Right lung (tissue), 5 donors: ENCODE results near the gene RBX1. TPM values are rescaled to one million over a fixed set of nuclear protein-coding genes. Genes with fewer than 3 reads are reported as not detected.
"Not testable (repeated sequence)": the region's sequence is repeated elsewhere in the genome, so short reads cannot be mapped to it uniquely, and the experiment has no call there.

Source experiments
- DNase-seq, 2 donors: peaks; one replicate each; pipeline ENCODE4 v3.0.0-alpha.2; 2013
- polyA plus RNA-seq, 5 donors: library from polyadenylated mRNA; unstranded; fragments of 120-200 nt; gene quantifications; one replicate each; pipeline versions ENCODE4 v1.2.1 to v1.2.3, GENCODE V29; 2013; ENCODE audit warnings: inconsistent platforms in 1 of 5, low replicate concordance in 1 of 5; ENCODE audit not compliant: insufficient read length in 5 of 5, insufficient read depth in 1 of 5

Gene RBX1
- polyA plus RNA-seq, 5 donors: 57.7 to 83.7 (median 72.2) TPM

DNA sequence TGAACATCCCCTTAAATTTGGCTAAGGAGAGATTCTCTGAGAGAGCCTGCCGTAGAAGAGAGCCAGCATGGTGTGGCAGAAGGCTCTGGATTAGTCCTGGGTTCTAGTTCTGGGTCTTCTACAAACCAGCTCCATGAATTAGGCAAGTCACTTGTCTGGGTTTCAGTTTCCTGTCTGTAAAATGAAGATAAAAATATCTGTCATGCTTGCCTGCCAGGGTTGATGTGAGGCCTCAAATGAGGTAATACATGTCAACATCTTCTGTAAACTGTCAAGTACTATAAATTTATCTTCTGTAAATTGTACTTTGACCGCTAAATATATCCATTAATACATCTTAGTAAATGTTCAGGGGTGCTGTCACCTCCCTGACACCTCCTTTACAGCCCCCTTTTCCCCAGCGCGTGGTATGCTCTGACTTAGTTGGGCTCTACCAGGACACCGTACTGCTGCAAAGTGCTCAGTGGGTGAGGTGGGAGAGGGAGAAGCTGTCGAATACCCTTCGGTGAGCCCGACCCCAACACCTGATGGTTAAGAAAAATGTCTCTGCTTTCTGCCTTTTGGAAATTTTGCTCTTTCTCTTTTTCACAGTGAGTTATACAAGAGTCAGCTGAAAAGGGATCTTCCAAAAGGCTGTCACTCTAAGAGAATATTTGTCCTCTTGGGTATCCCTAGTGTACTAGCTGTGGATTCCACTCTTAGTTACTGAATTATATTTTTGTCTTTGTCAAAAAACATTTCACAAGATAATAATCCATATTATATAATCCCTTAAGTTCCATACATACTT is 15.0 kb downstream of the RBX1 start:
- no peak for DNase-seq

DNA sequence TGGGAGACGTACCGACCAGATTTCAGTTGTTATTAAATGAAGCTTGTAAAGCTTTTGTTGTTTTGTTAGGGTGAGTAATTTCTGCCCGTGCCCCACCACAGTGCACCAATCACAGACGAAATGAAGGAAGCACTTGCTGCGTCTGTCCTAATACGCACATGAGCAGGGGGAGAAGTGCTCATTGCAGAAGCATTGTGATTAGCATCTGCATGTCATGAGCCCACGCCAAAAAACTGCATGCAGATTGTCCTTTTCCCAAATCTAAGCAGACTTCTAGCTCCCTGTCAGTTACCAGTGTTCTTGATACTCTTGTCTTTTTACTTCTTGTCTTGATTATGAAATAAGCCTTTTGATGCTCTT is 15.5 kb downstream of the RBX1 start:
- no peak for DNase-seq

DNA sequence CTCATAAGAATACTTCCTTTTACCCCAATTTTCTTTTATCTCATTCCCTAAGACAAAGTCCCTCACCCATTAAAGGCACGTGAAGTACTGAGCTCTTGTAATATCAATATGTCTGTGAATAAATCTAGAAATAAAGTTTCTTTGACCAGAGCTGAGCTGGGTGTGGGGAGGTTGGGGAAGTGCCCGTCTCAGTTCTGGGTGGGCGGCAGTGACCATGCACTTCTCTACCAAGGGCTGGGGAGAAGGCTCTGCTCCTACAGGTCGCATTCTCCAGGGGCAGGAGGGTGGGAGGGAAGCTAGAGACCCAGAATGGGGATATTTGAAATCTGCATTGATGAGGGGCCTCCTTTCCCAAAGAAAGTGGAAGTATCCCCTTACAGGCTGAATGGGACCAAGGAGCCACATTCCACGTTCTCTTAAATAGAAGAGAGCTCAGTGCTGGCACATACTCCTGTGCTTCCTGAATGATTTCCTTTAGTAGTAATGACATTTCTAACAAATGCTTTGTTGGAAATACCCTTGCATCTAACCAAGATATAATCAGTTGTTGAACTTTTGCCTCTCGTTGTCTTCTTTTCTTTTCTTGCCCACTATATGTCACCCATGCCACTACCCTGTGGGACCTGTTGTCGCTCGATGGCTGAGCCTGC is 16.1 kb downstream of the RBX1 start:
- DNase-seq: no peak

DNA sequence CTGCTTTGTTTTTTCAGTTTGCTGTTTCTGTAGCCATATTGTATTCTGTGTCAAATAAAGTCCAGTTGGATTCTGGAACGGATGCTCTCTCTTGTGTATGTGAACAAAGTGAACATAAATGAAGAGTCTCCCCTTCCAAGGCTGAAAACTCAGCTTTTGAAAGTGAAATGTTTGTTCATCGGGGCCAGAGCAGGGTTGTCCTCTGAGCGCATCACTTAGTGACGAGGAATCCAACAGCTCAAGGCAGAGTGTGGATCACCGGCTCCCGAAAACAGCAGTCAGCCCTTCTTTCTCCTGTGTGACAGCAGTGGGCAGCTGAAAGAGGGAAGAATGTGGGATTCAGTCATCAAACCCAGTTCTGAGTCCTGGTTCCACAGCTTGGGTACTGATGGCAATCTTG is 21.4 kb downstream of the RBX1 start:
- no peak for DNase-seq

DNA sequence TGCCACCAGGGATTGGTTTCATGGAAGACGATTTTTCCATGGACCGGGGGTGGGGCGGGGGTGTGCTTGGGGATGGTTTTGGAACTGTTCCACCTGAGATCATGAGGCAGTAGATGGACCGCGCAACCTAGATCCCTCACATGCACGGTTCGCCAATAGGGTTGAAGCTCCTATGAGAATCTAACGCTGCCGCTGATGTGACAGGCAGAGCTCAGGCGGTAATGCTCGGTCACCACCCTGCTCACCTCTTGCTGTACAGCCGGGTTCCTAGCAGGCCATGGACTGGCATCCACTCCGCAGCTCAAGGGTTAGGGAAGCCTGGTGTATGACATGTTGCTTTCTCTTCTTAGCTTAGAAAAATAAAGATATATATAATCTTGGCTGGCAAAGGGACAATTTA is 22.0 kb downstream of the RBX1 start:
- no peak for DNase-seq

DNA sequence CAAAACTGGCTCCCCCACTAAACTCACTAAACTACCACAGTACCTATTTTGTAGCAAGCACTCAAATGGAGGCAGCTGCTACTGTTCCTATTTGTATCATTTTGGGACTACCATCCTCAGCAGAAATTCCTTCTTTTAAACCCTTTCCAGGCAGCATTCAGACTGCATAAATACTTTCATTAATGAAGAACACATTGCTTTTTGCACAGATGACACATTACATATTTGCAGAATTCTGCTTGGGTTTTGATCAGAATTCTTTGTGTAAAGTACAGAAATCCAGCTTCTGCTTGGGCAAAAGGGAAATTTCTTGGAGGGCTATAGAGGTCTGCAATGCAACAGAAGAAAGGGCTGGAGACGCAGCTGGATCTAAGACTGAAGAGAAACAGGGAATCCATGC is 24.2 kb downstream of the RBX1 start:
- DNase-seq: no peak

DNA sequence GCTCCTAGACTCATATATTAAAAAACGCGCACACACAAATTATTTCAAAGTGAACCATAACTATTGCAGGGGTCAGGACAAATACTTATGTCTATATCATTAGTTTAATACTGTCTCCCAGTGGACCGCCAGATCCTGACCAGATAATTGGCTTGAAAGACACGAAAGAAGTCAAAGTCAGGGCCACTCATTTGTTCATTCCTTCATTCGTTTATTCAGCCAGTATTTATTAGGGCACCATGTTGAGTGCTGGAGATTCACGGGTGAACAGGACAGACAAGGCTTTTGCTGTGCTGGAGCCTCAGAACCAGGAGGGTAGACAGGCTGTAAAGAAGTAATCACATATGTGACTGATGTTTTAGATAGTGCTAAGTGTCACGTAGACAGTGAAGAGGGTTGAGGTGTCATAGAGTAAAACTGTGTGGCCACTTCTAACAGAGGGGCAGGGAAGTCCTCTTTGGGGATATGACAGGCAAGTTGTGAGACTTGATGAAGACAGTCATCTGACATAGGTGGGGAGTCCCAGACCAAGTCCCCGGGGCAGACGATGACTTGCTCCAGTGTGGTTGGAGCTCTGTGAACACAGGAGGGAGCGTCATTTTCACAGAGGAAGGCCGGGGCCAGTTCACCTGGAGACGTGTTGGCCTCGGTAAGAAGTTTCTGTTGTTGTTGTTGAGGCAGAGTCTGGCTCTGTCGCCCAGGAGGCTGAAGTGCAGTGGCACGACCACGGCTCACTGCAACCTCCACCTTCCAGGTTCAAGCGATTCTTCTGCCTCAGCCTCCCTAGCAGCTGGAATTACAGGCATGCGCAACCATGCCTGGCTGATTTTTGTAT is 25.9 kb downstream of the RBX1 start:
- DNase-seq: no peak

DNA sequence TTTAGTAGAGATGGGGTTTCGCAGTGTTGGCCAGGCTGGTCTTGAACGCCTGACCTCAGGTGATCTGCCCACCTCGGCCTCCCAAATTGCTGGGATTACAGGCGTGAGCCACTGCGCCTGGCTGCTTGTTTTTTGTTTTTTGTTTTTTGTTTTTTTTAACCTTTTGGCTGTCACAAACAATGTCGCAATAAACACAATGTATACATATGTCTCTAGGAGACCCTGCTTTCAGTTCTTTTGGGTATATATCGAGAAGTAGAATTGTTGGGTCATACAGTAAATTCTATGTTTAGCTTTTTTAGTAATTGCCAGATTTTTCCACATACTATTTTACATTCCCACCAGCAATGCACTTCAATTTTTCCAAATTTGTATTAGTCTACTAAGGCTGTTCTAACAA is 28.0 kb downstream of the RBX1 start:
- no peak for DNase-seq

DNA sequence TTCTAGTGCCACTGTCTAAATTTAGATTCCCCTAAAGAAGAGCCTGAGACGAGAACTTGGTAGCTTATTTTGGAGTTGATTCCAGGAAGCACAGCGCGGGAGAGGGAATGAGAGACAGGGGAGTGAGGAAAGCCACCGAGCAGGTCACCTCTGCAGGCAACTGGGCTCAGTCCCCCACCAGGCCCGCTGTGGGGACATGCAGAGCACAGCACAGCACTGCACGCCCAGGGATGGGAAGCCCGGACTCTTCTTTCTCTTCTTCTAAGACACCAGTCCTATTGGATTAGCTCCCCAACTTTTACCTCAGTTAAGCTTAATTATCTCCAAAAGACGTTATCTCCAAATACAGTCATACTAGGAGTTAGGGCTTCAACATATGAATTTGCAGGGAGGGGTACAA is 28.7 kb downstream of the RBX1 start:
- DNase-seq: no peak

DNA sequence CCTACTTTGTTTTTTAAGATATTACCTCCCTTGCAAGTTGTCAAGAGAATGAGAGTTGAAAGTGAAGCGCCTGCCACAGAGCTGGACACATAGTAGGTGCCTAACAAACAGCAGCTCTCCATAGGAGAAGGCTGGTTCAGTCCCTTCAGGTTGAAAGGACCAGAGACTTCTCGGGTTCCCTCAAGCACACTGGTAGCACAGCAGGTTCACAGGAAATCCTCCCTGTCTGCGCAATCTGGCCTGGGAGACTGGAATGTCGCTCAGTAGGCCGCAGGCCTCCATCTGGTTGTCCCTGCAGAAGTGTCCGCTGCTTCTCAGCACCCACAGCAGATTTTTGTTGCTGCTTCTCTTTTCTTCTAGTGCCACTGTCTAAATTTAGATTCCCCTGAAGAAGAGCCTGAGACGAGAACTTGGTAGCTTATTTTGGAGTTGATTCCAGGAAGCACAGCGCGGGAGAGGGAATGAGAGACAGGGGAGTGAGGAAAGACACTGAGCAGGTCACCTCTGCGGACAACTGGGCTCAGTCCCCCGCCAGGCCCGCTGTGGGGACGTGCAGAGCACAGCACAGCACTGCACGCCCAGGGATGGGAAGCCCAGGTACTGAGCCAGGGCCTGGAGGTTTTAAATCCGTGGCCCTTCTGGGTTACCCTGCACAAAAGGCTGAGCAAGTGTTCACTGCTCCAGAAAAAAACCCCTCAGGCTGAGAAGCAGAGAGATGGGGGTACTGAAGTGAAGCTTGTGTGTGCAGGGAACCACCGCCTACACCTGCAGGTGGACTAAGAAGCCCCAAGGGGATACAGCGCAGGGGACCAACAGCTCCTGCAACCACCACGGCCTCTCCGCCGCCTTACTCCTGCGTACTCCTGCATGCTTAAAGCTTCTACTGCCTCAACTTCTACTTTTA is 31.6 kb downstream of the RBX1 start:
- DNase-seq: no peak

DNA sequence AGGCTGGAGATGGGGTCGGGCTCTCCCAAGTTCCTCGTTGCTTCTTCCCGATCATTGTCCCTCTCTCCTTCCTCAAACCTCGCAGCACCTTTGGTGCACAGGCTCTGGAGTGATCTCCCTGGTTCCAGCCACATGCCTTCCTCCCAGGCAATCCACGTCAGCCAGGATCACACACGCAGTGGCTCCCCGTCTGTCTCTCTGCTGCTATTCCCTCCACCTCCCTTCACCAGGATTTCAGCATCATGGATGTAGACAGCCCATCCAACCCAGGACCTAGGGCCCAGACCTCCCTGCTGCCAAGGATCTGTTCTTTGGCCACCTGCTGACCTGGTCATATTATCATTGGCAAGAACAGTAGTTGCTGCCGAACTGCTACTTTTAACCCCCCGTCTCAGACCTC is 40.1 kb downstream of the RBX1 start:
- DNase-seq: no peak

DNA sequence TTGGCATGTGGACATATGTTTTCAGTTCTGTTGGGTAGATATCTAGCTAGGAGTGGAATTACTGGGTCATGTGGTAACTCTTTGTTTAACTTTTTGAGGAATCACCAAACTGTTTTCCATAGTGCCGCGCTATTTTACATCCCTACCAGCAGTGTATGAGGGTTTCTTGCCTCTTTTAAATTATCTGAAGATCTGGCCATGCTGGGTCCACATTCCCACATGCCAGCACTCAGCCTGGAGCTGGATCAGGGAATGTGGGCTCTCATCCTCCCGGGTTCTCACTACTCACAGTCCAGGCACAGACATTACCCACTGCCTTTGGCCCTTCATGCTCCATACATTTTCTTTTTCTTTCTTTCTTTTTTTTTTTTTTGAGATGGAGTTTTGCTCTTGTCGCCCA is 44.6 kb downstream of the RBX1 start:
- DNase-seq: no peak

DNA sequence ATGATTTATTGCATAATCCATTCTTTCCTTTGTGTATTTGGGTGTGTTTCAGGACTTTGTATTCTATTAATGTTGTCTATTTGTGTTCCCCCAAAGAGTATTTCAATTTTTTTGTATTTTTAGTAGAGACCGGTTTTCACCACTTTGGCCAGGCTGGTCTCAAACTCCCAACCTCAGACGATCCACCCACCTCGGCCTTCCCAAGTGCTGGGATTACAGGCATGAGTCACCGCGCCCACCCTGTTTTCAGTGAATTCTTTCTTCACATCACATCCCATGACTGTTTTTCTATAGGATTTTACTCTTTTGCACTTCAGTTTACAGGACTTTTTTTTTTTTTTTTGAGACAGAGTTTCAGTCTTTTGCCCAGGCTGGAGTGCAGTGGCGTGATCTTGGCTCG is 46.3 kb downstream of the RBX1 start:
- no peak for DNase-seq

DNA sequence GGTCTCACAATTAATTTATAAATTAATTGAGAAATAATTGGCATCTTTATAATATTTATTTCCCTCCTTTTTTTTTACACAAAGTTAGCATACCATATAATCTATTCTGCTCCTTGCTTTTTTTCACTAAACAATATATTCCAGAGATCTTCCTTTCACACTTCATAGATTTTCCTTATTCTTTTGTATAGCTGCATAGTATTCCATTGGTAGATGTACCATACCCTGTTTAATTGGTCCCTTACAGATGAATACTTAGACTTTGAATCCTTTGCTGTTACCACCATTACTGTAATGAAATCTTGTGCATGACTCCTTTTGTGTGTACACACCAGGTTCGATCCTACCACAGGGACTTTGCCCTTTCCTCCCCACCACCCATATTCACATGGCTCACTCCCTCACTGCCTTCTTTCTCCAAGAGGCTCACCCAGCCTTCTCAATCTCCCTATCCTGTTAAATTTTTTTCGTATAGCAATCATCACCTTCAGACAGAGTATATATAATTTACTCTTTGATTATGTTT is 48.9 kb downstream of the RBX1 start:
- no peak for DNase-seq

DNA sequence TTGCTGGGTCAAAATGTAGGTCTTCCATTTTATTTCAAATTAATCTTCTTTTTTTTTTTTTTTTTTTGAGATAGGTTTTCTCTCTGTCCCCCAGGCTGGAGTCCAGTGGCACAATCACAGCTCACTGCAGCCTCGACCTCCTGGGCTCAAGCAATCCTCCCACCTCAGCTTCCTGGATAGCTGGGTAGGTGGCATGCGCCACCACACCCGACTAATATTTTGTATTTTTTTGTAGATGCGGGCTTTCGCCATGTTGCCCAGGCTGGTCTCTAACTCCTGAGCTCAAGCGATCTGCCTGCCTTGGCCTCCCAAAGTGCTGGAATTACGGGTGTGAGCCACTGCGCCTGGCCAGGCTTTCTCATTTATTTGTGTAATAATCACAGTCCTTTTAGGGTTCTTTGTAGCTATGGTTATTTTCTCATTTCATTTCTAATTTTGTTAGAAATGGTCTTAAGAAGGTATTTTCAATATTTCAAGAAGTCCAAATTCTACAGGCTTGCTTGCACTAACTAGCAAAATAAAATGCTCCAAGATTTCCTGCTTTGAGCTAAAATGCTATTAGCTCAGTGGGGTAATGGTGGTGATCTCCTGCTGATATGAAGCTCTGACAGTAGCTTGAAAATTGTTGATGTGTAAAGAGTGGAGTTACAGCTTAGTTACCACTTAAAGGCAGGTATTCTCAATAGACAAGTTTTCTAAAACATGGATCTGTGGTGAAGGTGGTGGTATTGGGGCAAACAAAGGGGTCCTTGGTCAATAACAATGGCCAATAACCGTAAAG is 50.0 kb downstream of the RBX1 start:
- peak in 1 of 2 donors; percentile 3 for DNase-seq

DNA sequence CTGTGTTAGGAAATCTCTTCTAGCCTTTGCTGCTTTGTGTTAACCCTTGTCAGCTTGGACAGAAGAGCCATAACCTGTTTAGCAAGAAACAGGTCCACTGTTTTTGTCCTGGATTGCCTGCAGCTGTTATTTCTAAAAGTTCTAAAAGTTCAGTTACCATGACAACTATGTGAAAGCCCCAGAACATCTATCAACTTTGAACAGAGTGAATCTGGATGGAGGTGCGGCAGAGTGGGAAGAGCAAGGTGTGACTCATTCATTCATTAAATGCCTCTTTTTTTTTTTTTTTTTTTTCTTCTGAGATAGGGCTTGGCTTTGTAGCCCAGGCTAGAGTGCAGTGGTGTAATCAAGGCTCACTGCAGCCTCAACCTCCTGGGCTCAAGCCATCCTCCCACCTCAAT is 50.5 kb downstream of the RBX1 start:
- DNase-seq: peak in 1 of 2 donors; percentile 6

DNA sequence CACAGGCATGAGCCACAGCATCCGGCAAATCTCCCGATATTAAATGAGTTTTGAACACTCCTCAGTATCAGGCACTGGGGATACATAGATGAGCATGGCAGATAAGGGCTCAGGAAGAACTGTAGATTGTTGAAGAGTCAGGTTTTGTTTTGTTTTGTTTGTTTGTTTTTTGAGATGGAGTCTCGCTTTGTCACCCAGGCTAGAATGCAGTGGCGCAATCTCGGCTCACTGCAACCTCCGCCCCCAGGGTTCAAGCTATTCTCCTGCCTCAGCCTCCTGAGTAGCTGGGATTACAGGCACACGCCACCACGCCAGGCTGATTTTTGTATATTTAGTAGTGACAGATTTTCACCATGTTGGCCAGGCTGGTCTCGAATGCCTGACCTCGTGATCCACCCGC is 51.2 kb downstream of the RBX1 start:
- DNase-seq: not testable (repeated sequence)

DNA sequence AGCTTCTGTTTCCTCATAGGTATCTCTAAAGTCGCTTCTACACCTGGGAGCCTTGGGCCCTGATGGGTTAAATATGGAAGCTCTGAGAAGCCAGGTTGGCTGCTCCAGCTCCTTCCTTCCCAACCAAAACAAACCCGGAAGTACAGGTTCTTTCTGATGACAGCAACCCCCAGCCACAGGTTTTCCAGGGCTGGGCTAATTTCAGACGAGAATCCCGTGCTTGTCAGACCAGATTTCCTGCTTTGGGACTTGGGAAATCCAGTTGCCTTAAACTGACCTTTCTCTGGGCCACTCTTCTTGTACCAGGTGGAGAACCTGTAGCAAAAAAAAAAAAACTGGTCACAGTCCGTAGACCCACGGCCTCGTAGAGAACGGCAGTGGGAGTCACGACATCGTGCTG is 51.9 kb downstream of the RBX1 start:
- peak; percentile 26 to 36 for DNase-seq

DNA sequence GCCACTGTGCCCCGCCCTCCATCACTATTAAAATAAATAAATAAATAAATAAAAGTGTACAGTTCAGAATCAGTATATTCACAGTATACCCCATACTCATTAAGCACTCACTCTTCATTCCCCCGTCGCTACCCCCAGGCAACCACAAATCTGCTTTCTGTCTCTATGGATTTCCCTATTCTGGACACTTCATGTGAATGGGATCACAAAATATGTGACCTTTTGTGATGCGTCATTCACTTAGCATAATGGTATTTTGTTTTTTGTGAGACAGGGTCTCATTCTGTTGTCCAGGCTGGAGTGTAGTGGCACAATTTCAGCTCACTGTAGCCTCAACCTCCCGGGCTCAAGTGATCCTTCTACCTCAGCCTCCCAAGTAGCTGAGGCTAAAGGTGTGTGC is 52.8 kb downstream of the RBX1 start:
- no peak for DNase-seq

DNA sequence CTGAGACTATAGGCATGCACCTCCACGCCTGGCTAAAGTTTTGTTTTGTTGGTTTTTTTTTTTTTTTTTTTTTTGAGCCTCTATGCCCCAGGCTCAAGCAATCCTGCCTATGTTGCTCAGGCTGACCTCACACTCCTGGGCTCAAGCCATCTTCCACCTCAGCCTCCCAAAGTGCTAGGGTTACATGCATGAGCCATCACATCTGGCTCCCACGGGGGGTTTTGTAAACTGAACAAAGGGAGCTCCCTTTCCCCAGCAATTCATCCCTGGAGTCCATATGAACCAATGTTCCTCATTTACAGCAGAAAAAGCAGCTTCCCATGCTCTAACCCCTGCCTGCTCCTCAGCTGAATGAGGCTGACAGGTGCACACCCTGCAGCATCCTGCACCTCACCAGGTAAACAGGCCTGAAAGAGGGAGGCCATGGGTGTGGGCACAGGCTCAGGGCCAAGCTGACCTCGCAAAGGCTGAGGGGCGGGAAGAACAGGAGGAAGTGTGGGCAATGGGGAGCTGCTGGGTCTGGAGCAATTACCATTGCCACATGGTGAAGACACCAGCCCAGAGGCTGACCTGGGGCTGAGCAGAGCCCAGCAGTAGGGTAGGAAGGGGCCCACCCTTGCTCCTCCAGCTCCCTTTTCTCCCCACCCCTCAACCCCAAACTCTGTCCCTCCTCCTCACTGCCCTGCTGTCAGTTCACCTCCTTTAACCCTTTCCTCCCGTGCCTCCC is 58.2 kb downstream of the RBX1 start:
- no peak for DNase-seq
